GM12892 (cell line): ENCODE data around the gene U2SURP.
"Not testable (repeated sequence)": the region's sequence is repeated elsewhere in the genome, so short reads cannot be mapped to it uniquely, and the experiment has no call there.

Experiments used
- DNase-seq: peaks from one replicate; pipeline ENCODE4 v3.0.0; 2011; ENCODE audit not compliant: insufficient read length
- FAIRE-seq: peaks from 2 replicates; lab custom pipeline; 2011; peaks lifted over from hg19 to GRCh38; lab: Jason Lieb, UNC
- POLR2A ChIP-seq: IDR thresholded peaks from 2 replicates; pipeline ENCODE4 v1.6.1; 2011; ENCODE audit warnings: low read depth, low read length, control low read depth
- POLR2AphosphoS5 ChIP-seq: IDR thresholded peaks from 2 replicates; pipeline ENCODE4 v1.6.1; 2011; ENCODE audit warnings: low read depth, low read length, control low read depth
- TAF1 ChIP-seq: IDR thresholded peaks from 2 replicates; pipeline ENCODE4 v1.6.1; 2011; ENCODE audit warnings: low read depth, mild to moderate bottlenecking, control low read depth, low read length, borderline replicate concordance

U2SURP gene

GRCh38 chr3:143037867-143038266 is 36.5 kb downstream of the U2SURP start:
- no peak for DNase-seq
- FAIRE-seq = no peak
- TF ChIP-seq POLR2AphosphoS5 (no peak), POLR2A (no peak)

- no peak for DNase-seq
Observed at GRCh38 chr3:143040261-143040879, 39.0 kb downstream of the U2SURP start.

GRCh38 chr3:143041903-143042302 is 40.5 kb downstream of the U2SURP start:
- TF ChIP-seq TAF1 (no peak), POLR2A (no peak), POLR2AphosphoS5 (no peak)
- DNase-seq = no peak
- no peak for FAIRE-seq

More at GRCh38 chr3:143040261-143040879, 39.0 kb downstream of the U2SURP start:
- no peak for TF ChIP-seq POLR2A
- TF ChIP-seq TAF1 = no peak
- no peak for TF ChIP-seq POLR2AphosphoS5
- FAIRE-seq = no peak

GRCh38 chr3:143045639-143046038 is 44.3 kb downstream of the U2SURP start:
- TF ChIP-seq TAF1 = no peak
- no peak for TF ChIP-seq POLR2A
- no peak for TF ChIP-seq POLR2AphosphoS5
- DNase-seq = no peak
- no peak for FAIRE-seq

GRCh38 chr3:143046075-143046474 is 44.7 kb downstream of the U2SURP start:
- FAIRE-seq, DNase-seq: not testable (repeated sequence)

- no peak for FAIRE-seq
- DNase-seq = no peak
- TF ChIP-seq POLR2A = no peak
- TF ChIP-seq POLR2AphosphoS5 = no peak
- no peak for TF ChIP-seq TAF1
Observed at GRCh38 chr3:143054011-143054410, 52.6 kb downstream of the U2SURP start.

GRCh38 chr3:143056372-143056771 is 55.0 kb downstream of the U2SURP start:
- no peak for DNase-seq
- TF ChIP-seq TAF1 (no peak), POLR2A (no peak), POLR2AphosphoS5 (no peak)
- no peak for FAIRE-seq

GRCh38 chr3:143060906-143061305 is 59.5 kb downstream of the U2SURP start:
- TF ChIP-seq TAF1 (no peak), POLR2A (no peak), POLR2AphosphoS5 (no peak)
- no peak for DNase-seq
- peak; percentile 92 for FAIRE-seq

- TF ChIP-seq TAF1 (no peak), POLR2A (no peak), POLR2AphosphoS5 (no peak)
- FAIRE-seq (no peak), DNase-seq (no peak)
Observed at GRCh38 chr3:143063018-143063417, 61.6 kb downstream of the U2SURP start.

GRCh38 chr3:143064777-143065176 is 63.4 kb downstream of the U2SURP start:
- FAIRE-seq = no peak
- no peak for DNase-seq
- TF ChIP-seq TAF1 (no peak), POLR2AphosphoS5 (no peak), POLR2A (no peak)

GRCh38 chr3:143065364-143065763 is 64.0 kb downstream of the U2SURP start:
- FAIRE-seq (no peak), DNase-seq (no peak)
- no peak for TF ChIP-seq POLR2AphosphoS5
- TF ChIP-seq TAF1 = no peak

GRCh38 chr3:143066033-143066432 is 64.7 kb downstream of the U2SURP start:
- no peak for FAIRE-seq
- TF ChIP-seq POLR2A (no peak), POLR2AphosphoS5 (no peak), TAF1 (no peak)
- DNase-seq = no peak
